HG03342 (cell line): ENCODE measurements around the gene FHOD3.

ENCODE experiments used
- ATAC-seq: cut with Tn5 transposase; IDR thresholded peaks from one replicate; pipeline ENCODE4 v1.9.1; 2021; ENCODE audit warnings: mild to moderate bottlenecking, moderate library complexity; ENCODE audit not compliant: unreplicated experiment

The FHOD3 gene

DNA sequence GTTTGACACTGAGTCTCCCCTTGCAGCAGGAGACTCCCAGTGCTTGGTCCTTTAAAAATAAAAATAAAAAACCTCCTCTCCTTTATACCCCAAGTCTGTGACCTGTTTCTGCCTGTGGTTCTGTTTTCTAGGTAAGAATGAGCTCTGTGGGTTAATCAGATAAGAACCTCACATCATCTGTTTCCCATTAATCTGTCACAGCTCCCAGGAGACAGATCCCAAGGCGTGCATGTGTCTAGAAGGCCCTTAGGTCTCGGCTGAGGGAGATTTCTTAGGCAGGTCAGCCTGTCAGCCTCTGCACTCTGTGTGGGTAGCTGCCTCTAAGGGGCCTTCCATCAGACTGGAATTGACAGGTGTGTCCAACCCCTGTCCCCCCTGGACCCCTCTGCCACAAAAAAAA, 80.7 kb downstream of the FHOD3 start:
- no peak for ATAC-seq

DNA sequence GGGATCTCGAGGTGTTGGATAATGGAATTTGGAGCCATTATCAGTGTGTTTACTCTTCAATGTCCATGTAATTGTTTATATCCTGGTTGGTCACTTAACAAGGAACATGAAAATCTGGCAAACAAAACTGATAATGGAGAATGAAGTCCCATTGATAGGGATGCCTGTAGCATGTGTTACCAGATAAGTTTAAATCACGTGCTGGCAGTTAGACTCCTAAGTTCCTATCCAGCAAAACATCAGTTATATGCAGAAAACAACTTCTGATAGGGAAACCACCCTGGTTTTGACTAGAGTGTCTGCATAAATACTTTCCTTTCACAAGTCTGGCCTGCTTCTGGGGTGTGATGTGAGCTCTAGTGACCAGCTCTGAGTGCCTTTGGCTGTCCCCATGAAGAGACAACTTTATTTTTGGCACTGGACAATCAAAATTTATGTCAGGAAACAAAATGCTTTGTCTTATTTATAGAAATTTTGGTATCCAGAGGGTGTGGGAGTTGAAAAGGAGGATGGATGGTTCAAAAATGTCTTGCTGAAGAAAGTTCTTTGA, 82.0 kb downstream of the FHOD3 start:
- no peak for ATAC-seq

DNA sequence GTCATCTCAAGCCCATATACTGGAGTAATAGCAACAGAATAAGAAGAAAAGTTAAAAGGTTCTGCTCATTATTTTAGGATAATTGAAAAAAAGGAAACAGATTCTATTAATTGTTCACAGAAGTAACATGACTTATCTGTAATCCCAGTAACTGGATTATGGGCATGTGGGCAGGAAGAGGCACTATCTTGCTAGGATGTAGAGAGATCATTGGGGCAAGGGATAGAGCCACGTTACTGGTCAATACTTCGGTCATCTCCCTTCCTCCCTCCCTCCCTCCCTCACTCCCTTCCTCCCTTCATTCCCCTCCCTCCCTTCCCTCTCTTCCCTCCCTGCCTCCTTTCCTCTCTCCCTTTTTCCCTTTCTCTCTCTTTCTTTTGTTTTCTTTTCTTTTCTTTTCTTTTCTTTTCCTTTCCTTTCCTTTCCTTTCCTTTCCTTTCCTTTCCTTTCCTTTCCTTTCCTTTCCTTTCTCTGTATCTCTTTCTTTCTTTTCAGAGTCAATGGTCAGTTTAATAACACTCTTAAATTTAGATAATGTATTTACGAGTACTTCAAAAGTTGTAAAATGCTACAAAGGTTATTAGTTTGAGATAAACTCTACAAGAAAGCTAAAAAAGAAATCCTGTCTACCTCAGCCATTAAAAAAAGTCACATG, 82.8 kb downstream of the FHOD3 start:
- no peak for ATAC-seq

DNA sequence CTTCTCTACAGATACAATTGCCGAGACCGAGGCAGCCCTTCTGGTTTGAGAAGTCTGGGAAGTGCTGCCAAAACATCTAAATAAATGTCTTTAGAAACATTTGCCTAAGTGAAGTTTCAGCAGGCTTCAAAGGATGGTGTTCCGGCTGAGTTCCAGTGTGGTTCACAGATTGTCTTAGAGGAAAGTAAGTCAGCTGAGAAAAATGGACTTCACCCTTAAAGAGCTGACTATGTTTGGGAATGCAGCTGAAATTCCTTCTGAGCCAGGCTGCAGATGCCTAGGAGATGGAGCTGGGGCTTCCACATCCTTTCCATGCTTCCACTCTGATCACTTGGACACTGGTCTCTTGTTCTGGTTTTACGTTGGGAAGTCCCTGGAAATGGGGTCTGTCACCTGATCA, 83.6 kb downstream of the FHOD3 start:
- ATAC-seq: no peak

DNA sequence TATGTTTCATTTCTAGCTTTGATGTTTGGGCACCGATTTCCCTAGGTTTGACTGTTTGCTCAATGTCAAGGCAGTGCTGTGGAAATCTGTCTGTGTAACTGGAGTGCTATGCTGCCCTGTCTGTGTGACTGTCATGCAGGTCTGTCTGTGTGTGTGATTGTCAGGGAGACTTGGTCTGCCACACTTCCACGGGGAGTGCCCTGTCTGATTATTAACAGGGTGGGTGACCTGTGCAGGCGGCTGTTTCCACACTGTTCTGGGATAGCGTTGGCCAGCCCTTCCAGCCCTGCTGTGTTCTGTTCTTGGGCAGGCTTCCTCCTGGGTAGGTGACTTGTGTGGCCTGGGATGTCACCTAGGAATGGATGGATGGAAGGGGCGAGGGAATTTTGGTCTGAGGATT, 85.3 kb downstream of the FHOD3 start:
- no peak for ATAC-seq

DNA sequence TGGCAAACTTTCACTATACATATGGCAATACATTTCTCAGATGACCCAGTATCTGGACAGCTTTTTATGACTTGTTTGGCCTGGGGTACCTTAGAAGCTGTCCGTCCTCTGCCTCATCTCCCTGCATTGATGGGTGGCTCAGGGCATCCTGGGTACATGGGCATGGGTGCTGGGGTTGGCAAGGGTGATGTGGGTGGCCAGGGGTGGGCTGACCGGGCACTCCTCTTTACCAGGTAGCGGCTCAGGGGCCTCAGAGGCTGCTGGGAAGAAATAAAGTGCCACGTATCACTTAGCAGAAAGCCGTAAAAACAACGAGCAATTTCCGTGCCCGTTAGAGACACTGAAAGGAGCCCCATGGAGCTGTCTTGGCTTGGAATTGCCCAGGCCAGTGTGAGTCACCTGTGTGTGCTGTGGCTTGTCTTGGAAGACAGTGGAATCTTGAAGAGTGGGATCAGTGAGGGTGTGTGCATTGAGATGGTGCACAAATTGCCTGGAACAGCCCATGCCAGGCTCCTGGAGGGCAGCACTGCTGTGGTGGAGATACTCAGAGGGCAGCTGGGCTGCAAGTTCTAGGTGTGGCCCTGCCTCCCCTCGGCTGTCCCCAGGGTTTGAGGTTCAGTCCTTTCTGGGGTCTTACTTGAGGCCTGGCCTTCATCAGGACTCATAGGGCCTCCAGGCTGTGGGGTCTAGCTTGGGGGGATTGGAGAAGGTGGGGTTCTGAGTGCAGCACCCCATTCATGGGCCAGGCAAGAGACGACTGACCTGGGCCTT, 88.8 kb downstream of the FHOD3 start:
- no peak for ATAC-seq

DNA sequence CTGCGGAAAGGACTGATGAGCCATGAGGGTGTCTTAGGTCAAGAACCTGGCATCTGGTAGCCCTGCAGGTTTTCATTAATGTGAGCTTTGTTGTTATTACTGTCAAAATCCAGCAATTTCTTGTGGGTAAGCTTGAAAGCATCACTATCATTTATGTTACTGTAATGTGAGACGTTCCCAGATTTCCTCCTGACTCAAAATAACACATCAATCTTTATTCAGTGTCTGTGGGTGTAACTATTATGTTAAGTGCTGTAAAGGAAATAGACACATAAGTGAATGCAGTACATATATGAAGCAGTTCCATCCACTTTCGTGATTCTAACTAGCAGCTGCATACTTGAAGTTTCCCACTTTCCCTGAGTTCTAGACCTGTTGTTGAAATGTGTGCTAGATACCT, 89.8 kb downstream of the FHOD3 start:
- no peak for ATAC-seq

DNA sequence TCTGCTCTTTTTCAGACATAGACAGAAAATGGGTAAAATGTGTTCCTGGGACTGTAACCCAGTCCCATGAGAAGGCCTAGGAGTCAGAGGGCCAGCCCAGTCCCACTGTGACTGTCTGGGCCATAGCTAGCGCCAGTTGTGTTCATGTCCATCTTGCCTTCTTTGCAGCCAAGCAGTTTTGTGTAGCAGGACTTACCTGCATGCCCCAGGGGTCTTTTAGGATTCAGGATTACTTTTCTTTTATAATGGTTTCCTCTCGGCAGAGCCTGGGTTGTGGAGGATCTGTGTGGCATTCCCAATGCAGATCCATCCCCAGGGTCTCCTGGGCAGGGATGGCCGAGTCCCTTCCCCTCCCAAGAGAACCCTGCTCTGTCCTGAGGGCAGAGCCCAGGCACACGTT, 90.8 kb downstream of the FHOD3 start:
- ATAC-seq: no peak

DNA sequence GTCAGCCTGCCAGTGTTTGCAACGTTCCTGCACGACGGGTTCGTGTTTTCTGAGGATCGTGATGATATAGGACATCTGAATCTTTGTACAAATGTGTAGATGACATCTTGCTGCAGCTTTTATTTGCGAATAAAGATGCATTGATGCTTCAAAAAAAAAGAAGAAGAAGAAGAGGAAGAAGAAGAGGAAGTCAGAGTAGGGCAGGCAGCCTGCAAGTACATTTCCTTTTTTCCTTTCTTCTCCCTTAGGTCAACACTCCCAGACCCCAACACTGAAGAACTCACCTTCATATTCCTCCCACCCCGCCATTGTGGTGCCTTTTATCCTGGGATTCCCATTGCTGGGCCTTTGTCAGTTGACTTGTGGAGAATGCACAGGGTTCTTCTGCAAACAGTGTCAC, 91.5 kb downstream of the FHOD3 start:
- ATAC-seq: no peak

GRCh38 chr18:36389811-36390581, 92.5 kb downstream of the FHOD3 start:
- ATAC-seq: no peak

DNA sequence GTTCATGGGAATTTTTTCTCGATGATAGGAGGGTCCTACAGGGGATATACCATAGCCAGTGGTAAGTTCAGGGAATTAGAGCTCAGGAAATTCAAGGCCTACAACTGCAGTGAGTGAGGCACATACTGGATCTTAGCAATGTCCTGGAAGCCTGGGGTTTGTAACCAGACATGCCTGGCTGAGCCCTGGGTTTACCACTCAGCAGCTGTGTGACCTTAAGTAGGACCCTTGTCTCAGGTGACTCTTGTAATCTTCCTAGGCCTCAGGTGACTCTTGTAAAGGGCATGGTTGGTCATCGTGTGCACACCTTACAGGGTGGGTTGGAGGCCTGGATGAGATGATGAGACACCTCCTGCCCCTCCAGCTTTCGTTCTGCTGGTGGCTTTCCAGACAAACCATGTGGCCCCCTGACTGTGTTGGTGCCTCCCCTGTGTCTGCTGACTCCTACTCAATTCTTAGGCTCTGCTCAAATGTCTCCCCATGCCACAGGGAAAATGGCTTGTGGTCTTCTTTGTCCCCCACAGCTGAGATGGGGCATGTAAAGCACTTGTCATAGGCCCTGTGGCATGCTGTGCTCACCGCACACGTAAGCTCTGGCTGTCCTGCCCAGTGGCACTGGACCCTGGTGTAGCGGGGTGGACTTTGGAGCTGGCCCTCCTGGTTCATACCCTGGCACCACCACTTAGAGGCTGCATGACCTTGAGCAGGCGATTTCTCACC, 94.1 kb downstream of the FHOD3 start:
- ATAC-seq: no peak

GRCh38 chr18:36392164-36392978, 94.9 kb downstream of the FHOD3 start:
- ATAC-seq: no peak

DNA sequence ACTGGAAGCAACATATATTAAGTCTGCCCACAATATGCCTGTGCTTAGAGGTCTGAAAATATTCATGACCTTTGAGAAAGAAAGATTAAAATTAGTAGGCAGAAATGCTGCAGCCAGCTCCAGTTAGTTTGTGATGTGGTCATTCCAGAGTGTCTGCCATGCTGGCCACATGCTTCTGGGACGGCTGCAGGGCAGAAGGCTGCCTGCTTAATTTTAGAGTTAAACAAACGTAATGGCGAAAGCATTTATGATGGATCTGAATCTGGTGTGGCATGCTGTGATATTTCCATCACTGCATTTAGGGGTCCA, 95.4 kb downstream of the FHOD3 start:
- no peak for ATAC-seq

- no peak for ATAC-seq
Measured at GRCh38 chr18:36394486-36394885, 97.0 kb downstream of the FHOD3 start.

GRCh38 chr18:36396190-36396589, 98.7 kb downstream of the FHOD3 start:
- no peak for ATAC-seq

DNA sequence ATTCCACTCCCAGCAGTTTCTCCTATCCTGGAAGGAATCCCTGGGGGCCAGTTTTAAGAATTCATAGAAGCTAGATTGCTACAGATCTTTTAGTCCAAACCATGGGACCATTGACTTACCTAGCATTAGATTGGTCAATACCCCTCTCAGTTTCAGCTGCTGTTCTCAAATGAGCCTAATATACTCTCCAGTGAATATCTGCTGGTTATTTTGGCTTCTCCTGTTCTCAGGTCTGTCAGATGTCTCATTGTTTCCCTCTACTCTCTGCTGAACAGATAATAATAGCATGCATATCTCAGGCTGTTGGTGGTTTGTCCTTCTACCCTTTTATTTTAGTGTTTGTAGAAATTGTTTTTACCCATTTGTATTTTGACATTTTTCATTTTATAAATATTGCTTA, 99.5 kb downstream of the FHOD3 start:
- ATAC-seq: no peak

DNA sequence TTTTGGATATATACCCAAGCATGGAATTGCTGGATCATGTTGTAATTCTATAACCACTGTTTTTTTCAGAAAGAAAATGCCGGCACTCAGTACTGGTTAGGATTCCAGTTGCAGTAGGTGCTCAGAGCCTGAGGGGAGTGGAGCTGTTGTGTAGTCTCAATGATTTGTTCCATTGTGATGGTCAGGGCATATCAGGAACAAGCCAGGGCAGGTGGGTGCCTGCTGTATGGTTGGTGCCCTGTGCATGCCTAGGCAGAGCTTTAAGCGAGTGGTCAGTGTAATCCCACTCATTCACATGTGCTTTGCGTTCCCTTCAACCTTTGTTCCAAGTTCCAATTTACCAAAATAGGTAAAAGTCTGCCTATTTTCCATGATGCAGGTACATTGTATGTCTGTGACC, 100.9 kb downstream of the FHOD3 start:
- no peak for ATAC-seq

GRCh38 chr18:36399055-36399454, 101.5 kb downstream of the FHOD3 start:
- ATAC-seq: no peak

DNA sequence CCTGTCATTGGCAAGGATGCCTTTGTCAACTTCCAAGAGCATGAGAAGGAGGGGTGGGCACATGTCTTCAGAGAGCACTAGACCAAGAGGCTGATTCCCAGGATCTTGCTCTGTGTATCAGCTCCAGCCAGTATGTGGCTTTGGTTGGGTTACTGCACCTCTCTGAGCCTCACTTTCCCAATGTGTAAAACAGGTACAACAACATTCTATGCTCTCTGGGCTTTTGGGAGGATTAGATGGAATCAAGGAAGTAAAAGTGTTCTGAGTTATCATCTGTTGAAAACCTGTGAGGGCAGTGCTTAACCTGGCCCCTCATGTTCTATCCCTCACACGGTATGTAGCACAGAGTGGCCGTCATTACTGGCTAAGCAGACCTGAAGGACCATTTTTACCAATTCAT, 103.9 kb downstream of the FHOD3 start:
- ATAC-seq: no peak

- ATAC-seq: no peak
Measured at GRCh38 chr18:36402765-36403396, 105.4 kb downstream of the FHOD3 start.
